ENCODE results near the gene PSMD11.
A peak's percentile ranks its signal among the peaks of the same experiment; 100 is the strongest.

PSMD11 gene

DNA sequence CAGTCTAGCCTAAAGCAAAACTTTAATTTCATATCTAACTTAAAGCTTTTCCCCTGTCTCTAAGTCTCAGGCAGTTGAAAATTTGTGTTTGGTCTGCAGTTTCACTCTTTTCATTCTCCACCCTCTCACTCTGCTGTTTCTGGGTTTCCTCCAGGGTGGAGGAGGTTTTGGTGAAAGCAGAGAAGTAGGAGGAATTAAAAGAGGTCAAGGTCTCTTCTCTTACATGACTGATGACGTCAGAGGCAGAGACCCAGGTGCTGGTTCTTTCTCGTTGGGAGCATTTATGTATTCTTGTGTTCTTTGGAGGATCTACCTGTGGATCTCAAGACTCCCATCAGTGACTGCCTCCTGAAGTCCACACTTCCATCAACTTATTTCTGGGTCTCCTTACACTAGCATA is 2.4 kb upstream of the PSMD11 start:
- no peak for ATAC-seq
- no peak for TF ChIP-seq TOX (CRISPR knock-in tag; IDR thresholded peaks at IDR 0.05; ENCODE audit: borderline replicate concordance)
- no peak for TF ChIP-seq SNAI2 (CRISPR knock-in tag; IDR thresholded peaks at IDR 0.05)
- TF ChIP-seq CREB5 (CRISPR knock-in tag; IDR thresholded peaks at IDR 0.05; ENCODE audit: low read depth) = no peak
- TF ChIP-seq ISL1 (CRISPR knock-in tag; IDR thresholded peaks at IDR 0.05) = no peak
- TF ChIP-seq TCF4 (CRISPR knock-in tag; IDR thresholded peaks at IDR 0.05; ENCODE audit: borderline replicate concordance) = no peak
- TF ChIP-seq POU6F1 (CRISPR knock-in tag; IDR thresholded peaks at IDR 0.05; ENCODE audit: borderline replicate concordance, low read depth) = no peak
- TF ChIP-seq BACH2 (CRISPR knock-in tag; IDR thresholded peaks at IDR 0.05; ENCODE audit: borderline replicate concordance) = no peak
- no peak for TF ChIP-seq TSHZ2 (CRISPR knock-in tag; IDR thresholded peaks at IDR 0.05)
- TF ChIP-seq ARNTL (CRISPR knock-in tag; IDR thresholded peaks at IDR 0.05; ENCODE audit: borderline replicate concordance, low read depth) = no peak
- TF ChIP-seq ESRRG (CRISPR knock-in tag; IDR thresholded peaks at IDR 0.05) = no peak
- TF ChIP-seq, protein P1, sequence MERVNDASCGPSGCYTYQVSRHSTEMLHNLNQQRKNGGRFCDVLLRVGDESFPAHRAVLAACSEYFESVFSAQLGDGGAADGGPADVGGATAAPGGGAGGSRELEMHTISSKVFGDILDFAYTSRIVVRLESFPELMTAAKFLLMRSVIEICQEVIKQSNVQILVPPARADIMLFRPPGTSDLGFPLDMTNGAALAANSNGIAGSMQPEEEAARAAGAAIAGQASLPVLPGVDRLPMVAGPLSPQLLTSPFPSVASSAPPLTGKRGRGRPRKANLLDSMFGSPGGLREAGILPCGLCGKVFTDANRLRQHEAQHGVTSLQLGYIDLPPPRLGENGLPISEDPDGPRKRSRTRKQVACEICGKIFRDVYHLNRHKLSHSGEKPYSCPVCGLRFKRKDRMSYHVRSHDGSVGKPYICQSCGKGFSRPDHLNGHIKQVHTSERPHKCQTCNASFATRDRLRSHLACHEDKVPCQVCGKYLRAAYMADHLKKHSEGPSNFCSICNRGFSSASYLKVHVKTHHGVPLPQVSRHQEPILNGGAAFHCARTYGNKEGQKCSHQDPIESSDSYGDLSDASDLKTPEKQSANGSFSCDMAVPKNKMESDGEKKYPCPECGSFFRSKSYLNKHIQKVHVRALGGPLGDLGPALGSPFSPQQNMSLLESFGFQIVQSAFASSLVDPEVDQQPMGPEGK (CRISPR knock-in tag; IDR thresholded peaks at IDR 0.05; ENCODE audit: borderline replicate concordance) = no peak
- TF ChIP-seq, protein P2, sequence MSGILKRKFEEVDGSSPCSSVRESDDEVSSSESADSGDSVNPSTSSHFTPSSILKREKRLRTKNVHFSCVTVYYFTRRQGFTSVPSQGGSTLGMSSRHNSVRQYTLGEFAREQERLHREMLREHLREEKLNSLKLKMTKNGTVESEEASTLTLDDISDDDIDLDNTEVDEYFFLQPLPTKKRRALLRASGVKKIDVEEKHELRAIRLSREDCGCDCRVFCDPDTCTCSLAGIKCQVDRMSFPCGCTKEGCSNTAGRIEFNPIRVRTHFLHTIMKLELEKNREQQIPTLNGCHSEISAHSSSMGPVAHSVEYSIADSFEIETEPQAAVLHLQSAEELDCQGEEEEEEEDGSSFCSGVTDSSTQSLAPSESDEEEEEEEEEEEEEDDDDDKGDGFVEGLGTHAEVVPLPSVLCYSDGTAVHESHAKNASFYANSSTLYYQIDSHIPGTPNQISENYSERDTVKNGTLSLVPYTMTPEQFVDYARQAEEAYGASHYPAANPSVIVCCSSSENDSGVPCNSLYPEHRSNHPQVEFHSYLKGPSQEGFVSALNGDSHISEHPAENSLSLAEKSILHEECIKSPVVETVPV (CRISPR knock-in tag; IDR thresholded peaks at IDR 0.05) = no peak
- TF ChIP-seq RARB (CRISPR knock-in tag; IDR thresholded peaks at IDR 0.05) = no peak
- no peak for TF ChIP-seq ZFP30 (CRISPR knock-in tag; IDR thresholded peaks at IDR 0.05)
- TF ChIP-seq CSDC2 (CRISPR knock-in tag; IDR thresholded peaks at IDR 0.05) = no peak
- TF ChIP-seq ZFP3 (CRISPR knock-in tag; IDR thresholded peaks at IDR 0.05) = no peak
- no peak for TF ChIP-seq OSR1 (CRISPR knock-in tag; IDR thresholded peaks at IDR 0.05)

DNA sequence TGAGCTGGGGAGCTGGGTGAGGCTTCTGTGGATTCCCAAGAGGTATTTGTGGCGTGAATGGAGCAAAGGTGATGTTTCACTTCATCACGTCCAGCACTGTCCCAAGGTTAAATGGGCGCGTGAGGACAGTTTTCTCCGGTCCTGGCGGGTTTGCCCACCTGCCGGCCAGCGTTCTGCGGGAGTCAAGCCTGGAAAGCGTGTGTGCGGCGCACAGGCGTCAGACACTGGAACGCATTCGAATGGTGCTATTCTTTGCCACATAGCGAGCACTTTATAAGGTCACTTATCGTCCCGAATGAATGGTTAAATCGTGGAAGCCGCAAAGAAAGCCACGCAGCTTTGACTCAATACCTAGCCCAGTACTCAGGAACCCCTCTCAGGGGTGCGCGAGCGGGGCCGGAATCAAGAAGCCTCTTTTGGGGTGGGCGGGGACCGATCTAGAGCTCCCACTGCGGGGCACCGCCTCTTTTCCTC is 446 bp upstream of the PSMD11 start:
- peak; percentile 26 for ATAC-seq
- TF ChIP-seq TSHZ2 (CRISPR knock-in tag; IDR thresholded peaks at IDR 0.05) = no peak
- no peak for TF ChIP-seq POU6F1 (CRISPR knock-in tag; IDR thresholded peaks at IDR 0.05; ENCODE audit: borderline replicate concordance, low read depth)
- no peak for TF ChIP-seq GLIS3 (CRISPR knock-in tag; IDR thresholded peaks at IDR 0.05)
- TF ChIP-seq, protein P2 (CRISPR knock-in tag; IDR thresholded peaks at IDR 0.05) = no peak
- TF ChIP-seq ESRRG (CRISPR knock-in tag; IDR thresholded peaks at IDR 0.05) = no peak
- TF ChIP-seq TOX (CRISPR knock-in tag; IDR thresholded peaks at IDR 0.05; ENCODE audit: borderline replicate concordance) = no peak
- TF ChIP-seq SNAI2 (CRISPR knock-in tag; IDR thresholded peaks at IDR 0.05) = no peak
- no peak for TF ChIP-seq ARNTL (CRISPR knock-in tag; IDR thresholded peaks at IDR 0.05; ENCODE audit: borderline replicate concordance, low read depth)
- no peak for TF ChIP-seq BACH2 (CRISPR knock-in tag; IDR thresholded peaks at IDR 0.05; ENCODE audit: borderline replicate concordance)
- no peak for TF ChIP-seq RARB (CRISPR knock-in tag; IDR thresholded peaks at IDR 0.05)
- TF ChIP-seq PPARA (CRISPR knock-in tag; IDR thresholded peaks at IDR 0.05; ENCODE audit: borderline replicate concordance) = no peak
- TF ChIP-seq ZFP3 (CRISPR knock-in tag; IDR thresholded peaks at IDR 0.05) = no peak
- no peak for TF ChIP-seq ZNF8 (CRISPR knock-in tag; IDR thresholded peaks at IDR 0.05)
- TF ChIP-seq, protein P1 (CRISPR knock-in tag; IDR thresholded peaks at IDR 0.05; ENCODE audit: borderline replicate concordance) = no peak
- no peak for TF ChIP-seq ZC3H10 (CRISPR knock-in tag; IDR thresholded peaks at IDR 0.05)
